GM12873 (cell line): ENCODE data around the gene MICU2.

Experiments used
- CTCF ChIP-seq: IDR thresholded peaks from 2 replicates; pipeline ENCODE4 v1.5.1; 2012; ENCODE audit warnings: low read depth, mild to moderate bottlenecking, moderate library complexity, low read length, control low read depth; ENCODE audit not compliant: insufficient read depth; ENCODE audit errors: missing control alignments

MICU2 gene

GRCh38 chr13:21478881-21479808 lies 124.8 kb downstream of the MICU2 start:
- TF ChIP-seq CTCF, result peak; percentile 54

DNA sequence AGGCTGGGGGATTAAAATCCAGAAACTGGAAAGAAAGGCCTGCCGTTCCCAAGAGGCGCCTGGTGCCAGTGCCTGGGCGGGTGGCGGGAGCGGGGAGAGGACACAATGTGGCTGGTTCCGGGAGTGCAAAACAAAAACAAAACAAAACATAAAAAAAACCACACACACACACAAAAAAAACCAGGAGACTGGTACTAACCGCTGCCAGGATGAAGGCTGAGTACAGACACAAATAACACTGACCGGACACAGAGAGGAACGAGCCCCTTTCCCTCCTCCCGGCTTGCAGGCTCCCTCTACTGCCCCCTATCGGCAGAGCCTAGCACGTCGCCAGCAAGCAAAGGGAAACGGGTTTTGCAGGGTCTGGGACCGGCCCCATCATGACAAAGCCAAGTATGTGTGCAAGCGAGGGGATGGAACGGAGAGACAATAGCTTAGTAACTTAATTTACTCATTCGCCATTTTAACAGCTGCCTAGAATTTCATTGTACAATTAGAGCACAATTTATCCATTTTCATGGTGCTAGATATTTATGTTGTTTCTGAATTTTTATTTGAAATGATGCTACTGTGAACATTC lies 127.0 kb downstream of the MICU2 start:
- TF ChIP-seq CTCF, result peak; percentile 98

- no peak for TF ChIP-seq CTCF
Measured at GRCh38 chr13:21475115-21475514, 128.9 kb downstream of the MICU2 start.

- no peak for TF ChIP-seq CTCF
Measured at GRCh38 chr13:21470785-21471184, 133.2 kb downstream of the MICU2 start.

GRCh38 chr13:21466527-21466926 lies 137.4 kb downstream of the MICU2 start:
- TF ChIP-seq CTCF, result no peak

DNA sequence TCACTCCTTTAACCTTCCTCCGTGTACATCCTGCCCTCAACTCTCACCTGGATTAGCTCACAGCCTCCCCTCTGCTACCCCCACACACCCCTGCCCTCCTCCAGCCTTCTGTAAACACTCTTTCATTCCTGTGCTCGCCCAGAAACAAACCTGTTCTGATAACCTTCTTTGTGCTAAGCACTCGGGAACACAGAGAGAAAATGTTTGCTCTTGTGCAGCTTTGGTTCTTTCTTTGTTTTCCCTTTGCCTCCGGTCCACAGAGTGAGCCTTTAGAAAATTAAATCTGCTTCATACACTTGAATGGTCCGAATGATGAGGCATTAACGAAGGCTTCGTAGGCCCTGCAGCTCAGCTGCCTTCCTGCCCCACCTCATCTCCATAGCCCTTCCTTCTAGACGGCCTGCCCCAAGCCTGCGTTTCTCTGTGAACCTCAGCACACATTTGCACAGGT lies 138.2 kb downstream of the MICU2 start:
- TF ChIP-seq CTCF, result no peak

- no peak for TF ChIP-seq CTCF
Measured at GRCh38 chr13:21463424-21463823, 140.5 kb downstream of the MICU2 start.
